HG03342 (cell line): ENCODE measurements around the gene RAP2B.

Source experiments
- ATAC-seq: cut with Tn5 transposase; IDR thresholded peaks from one replicate; pipeline ENCODE4 v1.9.1; 2021; ENCODE audit warnings: mild to moderate bottlenecking, moderate library complexity; ENCODE audit not compliant: unreplicated experiment

RAP2B gene

DNA sequence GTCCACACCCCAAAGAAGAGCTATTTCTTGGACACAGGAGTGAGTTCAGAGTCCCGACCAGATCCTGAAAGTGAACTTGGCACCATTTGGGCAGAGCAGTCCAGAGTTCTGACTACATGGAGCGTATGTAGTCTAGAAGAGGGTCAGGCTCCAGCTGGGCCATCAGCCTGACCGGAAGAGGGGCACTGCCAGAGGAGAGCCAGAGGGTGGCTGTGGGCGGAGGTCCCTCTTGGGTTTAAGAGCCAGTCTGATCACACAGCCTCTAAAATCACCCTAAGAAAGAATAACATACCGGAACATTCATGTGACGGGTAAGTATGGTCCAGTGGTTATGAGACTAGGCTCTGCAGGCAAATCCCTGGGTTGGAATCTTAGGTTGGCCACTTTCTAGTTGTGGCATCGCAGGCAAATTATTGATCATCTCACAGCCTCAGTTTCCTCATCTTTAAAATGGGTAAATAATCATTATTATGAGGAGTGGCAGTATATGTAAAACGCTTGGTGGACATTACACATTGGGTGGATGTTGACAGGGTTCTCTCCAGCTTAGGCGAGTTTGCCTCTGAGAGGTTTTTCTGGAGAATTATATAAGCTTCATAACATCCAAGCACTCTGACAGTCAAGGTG, 2.1 kb upstream of the RAP2B start:
- ATAC-seq = no peak

DNA sequence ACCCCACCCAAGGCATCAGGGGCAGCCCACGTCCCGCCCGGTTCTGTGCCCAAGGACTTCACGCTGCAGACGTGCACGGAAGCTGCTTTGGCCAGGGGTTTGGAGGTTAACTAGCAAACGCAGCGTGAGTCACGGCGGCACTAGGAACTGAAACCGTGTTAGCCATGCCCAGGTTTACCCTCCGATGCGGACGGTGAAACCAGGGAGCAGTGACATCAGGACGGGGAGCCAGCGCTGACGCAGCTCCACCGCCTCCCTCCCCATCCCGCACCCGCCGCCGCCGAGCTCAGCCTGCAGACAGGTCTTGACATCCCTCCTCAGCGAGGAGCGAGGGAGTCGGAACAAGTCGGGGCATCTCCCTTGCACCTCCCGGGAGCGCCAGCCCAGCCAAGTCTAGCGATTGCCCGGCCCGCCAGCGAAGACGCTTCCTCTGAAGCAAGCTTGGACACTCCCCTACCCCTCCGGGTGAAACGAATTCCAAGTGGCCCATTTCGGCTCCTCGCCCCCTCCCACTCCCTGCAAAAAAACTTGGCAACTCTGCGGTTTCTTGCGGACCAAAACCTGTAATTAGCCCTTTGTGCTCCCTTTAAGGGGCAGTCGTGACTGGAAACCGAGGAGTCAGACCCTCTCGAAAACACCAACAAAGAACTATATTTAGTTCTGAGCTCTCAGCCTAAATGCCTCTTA, 1.4 kb upstream of the RAP2B start:
- peak; percentile 30 for ATAC-seq

GRCh38 chr3:153161138-153161713, 800 bp upstream of the RAP2B start:
- ATAC-seq = peak; percentile 82

GRCh38 chr3:153162513-153163392, 727 bp downstream of the RAP2B start:
- ATAC-seq = peak; percentile 2

GRCh38 chr3:153163393-153163724, 1.3 kb downstream of the RAP2B start:
- ATAC-seq = no peak

DNA sequence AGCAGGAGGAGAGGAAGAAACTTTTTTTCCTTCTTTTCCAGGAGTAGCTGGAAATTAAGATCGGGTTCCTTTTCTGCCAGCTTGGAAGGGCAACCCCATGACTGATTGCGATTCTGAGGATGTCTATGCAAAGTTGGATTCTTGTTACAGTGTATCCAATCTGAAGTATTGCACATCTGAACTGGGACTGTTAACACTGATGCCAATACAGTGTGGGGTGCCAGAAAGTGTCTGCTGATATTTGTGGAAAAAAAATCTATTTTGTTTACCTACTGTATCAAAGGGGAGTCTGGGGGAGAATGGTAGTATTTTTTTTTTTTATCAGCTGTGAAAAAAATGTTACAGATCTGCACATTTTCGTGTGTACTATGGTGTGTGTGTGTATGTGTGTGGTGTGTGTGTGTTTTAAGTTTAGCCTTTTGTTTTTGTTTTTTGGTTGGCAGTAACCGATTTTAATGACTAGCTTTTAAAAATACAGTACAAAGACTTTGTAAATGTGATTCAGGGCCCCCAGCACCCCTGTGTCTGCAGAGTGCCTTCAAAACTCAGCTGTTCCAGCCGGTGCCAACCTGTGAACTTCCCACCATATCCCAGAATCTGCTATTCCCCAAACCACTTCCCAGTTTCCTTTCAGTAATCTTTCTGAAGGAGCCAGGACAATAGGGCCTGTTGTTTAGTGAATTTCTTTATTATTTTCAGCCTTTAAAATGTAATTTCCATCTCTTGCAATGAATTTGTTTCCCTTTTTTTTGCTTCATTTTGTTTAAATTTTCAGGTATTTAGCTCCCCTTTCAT, 1.9 kb downstream of the RAP2B start:
- no peak for ATAC-seq

- ATAC-seq = no peak
Observed at GRCh38 chr3:153165261-153165681, 3.2 kb downstream of the RAP2B start.

DNA sequence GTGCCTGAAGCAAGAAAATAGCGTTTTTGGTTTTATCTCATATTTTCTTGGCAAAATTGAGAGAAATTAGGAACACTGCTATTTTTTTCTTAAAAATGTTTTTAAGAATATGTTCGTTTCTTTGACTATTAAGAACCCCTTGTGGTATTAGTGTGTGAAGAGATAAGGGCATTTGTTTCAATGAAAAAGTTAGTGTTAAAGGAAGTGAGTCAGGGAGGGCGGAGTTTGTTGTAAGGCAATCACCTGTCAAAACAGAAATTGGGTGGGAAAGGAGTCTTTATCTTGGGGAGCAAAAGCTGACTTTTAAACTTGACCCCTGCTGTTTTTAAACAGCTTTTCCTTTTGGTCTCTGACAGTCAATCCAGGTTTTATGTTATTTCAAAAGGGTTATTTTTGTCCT, 4.2 kb downstream of the RAP2B start:
- ATAC-seq = no peak

- ATAC-seq = no peak
Observed at GRCh38 chr3:153166796-153167195, 4.8 kb downstream of the RAP2B start.

- no peak for ATAC-seq
Observed at GRCh38 chr3:153169793-153170383, 7.9 kb downstream of the RAP2B start.

DNA sequence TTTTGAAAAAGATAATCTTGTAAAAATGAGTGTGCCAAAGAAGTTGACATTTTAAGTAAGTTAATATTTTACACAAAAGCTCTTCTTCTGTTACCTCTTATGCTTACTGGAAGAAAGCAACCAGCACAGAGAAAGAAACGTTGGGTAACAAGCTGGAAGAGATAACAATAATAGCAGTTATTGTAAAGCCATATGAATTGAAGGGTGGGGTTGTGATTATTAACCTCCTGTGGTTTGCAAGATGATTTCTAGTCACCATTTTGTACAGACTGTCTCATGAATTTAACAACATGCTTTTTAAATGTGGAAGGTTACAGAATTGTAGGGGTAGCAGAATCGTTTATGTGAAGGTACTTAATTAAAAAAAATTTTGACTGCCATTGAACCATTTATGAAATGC, 9.2 kb downstream of the RAP2B start:
- ATAC-seq = no peak

GRCh38 chr3:153171918-153172317, 9.9 kb downstream of the RAP2B start:
- ATAC-seq = no peak

GRCh38 chr3:153172796-153173757, 11.1 kb downstream of the RAP2B start:
- no peak for ATAC-seq

DNA sequence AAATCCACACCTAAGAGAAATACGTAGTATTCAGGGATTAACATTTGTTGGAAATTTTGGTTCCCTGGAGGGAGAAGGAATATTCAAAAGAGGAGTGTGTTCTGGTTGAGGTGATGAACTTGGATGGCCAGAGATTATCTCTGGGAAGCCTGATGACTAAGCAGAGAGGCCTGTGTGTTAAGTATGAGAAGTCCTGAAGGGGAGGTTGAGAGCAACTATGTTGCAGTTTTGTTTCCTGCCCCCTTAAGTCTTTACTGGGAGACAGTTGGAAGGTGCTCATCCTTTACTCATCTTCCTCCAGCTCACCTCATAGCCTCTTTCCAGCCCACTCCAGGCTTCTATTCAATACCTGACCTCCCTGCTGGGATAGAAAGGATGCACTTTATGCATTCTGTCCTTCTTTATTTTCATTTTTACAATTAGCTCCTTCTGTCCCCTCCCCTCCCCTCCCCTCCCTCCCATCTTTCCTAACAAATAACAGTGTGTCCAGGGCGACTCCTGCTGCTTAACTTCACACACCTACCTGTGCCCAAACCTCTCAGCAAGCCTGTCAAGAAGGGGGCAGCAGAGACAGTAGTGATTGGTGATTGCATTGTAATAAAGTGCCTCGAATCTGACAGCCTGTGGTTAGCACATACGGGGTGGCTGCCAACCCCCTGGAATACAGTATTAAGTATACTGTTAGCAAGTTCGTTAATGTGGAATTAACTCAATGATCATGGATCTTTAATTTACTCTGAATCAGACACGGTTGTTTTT, 11.9 kb downstream of the RAP2B start:
- no peak for ATAC-seq

- no peak for ATAC-seq
Observed at GRCh38 chr3:153176197-153176596, 14.2 kb downstream of the RAP2B start.

- ATAC-seq = no peak
Observed at GRCh38 chr3:153180860-153181372, 18.9 kb downstream of the RAP2B start.

DNA sequence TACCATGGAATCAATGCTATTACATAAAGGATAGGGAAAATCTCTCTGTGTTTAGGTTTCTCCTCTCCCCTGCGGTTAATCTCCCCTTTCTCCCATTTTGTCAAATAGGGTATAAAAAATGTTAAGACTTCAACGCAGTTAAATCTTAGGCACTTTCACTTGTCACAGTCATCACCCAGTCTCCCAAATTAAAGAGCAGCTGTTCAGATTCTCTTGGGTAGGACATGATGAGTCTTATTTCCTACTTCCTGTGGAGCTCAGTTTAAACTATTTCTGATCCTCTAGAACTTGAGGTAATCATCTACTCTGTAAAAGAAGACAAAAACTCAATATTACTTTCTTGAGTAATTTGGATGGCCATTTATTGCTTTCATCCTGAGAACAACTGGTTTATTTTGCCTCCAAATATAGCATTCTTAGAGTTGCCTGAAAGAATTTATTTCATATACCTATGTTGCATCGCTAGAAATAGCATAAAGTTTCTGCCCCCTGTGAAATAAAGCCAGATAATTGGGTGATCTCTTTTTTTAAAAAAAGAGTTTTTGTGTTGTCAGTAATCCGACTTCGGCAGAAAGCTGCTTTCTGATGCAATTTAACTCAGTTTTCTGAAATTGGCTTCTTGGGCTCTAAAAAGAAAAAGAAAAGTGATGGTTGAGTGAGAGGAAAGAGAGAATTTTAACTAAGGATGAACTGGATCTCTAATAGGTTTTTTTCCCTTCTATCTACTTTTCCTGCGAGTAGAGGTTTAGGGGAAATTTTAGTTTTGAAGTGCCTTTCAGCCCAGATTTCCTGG, 20.7 kb downstream of the RAP2B start:
- no peak for ATAC-seq
